Endodermal cell (in vitro differentiated cells): Measurements from ENCODE around the gene GOLGB1. TPM values are rescaled to one million over a fixed set of nuclear protein-coding genes. Genes with fewer than 3 reads are reported as not detected.
"Not testable (repeated sequence)": the region's sequence is repeated elsewhere in the genome, so short reads cannot be mapped to it uniquely, and the experiment has no call there.

Experiments used
- DNase-seq: peaks from one replicate; pipeline ENCODE4 v3.0.0-alpha.2; 2017
- H3K27ac ChIP-seq: 2 replicates; pipeline ENCODE4 v1.5.1; 2013; ENCODE audit warnings: mild to moderate bottlenecking, low read depth, low read length, moderate library complexity
- H3K27me3 ChIP-seq: 2 replicates; pipeline ENCODE4 v1.6.1; 2013; ENCODE audit warnings: mild to moderate bottlenecking, low read length, moderate library complexity; ENCODE audit not compliant: insufficient read depth, control insufficient read depth, poor library complexity, severe bottlenecking
- H3K36me3 ChIP-seq: 2 replicates; pipeline ENCODE4 v1.7.0; 2013; ENCODE audit warnings: mild to moderate bottlenecking, low read length, moderate library complexity; ENCODE audit not compliant: control insufficient read depth, insufficient read depth
- H3K4me1 ChIP-seq: one replicate; pipeline ENCODE4 v1.7.0; 2013; ENCODE audit warnings: low read length; ENCODE audit not compliant: control insufficient read depth, insufficient read depth
- H3K4me3 ChIP-seq: 2 replicates; pipeline ENCODE4 v1.5.1; 2013; ENCODE audit warnings: mild to moderate bottlenecking, low read length, moderate library complexity
- H3K9ac ChIP-seq: 2 replicates; pipeline ENCODE4 v1.6.1; 2013; ENCODE audit warnings: mild to moderate bottlenecking, low read length, moderate library complexity; ENCODE audit not compliant: poor library complexity, severe bottlenecking; ENCODE audit errors: extremely low read depth
- H3K9me3 ChIP-seq: 2 replicates; pipeline ENCODE4 v1.6.1; 2013; ENCODE audit warnings: mild to moderate bottlenecking, low read length, moderate library complexity; ENCODE audit not compliant: control insufficient read depth
- H3K27ac Mint-ChIP-seq: 2 replicates; pipeline ENCODE4 v1.8.0; 2020; ENCODE audit warnings: mixed read lengths
- H3K27me3 Mint-ChIP-seq: 2 replicates; pipeline ENCODE4 v1.8.0; 2021; ENCODE audit warnings: mild to moderate bottlenecking, mixed read lengths; ENCODE audit not compliant: insufficient read depth
- H3K36me3 Mint-ChIP-seq: 2 replicates; pipeline ENCODE4 v1.8.0; 2020; ENCODE audit warnings: low read depth, mixed read lengths
- H3K4me1 Mint-ChIP-seq: 2 replicates; pipeline ENCODE4 v1.8.0; 2020; ENCODE audit warnings: mixed read lengths
- H3K4me3 Mint-ChIP-seq: 2 replicates; pipeline ENCODE4 v1.8.0; 2020; ENCODE audit warnings: mild to moderate bottlenecking, moderate library complexity, mixed read lengths
- H3K9me3 Mint-ChIP-seq: 2 replicates; pipeline ENCODE4 v1.8.0; 2020; ENCODE audit warnings: mild to moderate bottlenecking, mixed read lengths
- WGBS, 2 experiments: methylation state at CpG; one replicate each; pipeline versions ENCODE4 v1.1.5 to v1.1.7; 2013; ENCODE audit warnings: missing lambda C conversion rate in 2 of 2, mixed read lengths in 1 of 2; ENCODE audit not compliant: insufficient coverage in 1 of 2, insufficient read length in 1 of 2; 5-methylcytosine and 5-hydroxymethylcytosine counted together
- total RNA-seq, 2 donors: library from RNA; stranded (reverse); fragmentation: NEBNext Ultra II Directional in 1 of 2; extraction: Animal tissue kit (Norgen Biotek cat#: 25700) in 1 of 2; gene quantifications; 2 replicates in 1 of 2; 3 replicates in 1 of 2; pipeline ENCODE4 v1.2.1, GENCODE V29; 2021
- TF ChIP-seq, protein P1 (sequence below): fragments of 200-600 bp; sonication (generic); conservative IDR thresholded peaks from 2 replicates; pipeline ENCODE4 v1.5.0; 2021; ENCODE audit warnings: antibody characterized with exemption, mild to moderate bottlenecking

GOLGB1 gene
- total RNA-seq, 2 donors from 2014 or later = 47.8 to 53.0 TPM

DNA sequence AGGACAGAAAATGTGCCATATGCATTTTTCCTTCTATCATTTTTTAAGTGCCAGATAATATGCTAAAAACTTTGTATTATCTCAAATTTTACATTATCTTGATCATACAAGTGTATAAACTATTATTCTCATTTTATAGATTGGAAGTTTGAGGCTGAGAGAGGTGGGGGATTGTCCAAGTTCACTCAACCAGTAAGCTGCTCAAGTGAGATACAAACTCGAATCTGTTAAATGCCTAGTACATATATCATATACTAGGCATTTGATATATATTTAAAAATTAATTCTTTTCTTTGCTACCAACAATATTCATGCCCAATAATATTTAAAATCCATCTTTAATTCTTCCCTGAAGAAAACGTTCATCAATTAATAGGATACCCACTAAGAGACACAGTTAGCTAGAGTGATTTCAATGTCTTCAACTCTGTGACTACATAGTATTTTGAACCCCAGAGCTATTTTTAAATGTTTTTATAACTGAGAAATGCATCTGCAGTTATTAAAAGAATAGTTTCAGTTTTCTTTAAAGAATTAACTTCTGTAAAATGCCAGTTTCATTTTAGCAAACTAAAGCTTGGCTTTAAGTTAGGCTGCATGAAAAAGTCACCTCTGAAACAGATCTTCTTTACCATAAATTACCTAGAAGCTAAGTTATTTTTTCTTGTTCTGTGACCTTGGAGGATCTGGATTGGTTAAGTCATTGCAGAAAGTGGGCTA is 44.9 kb upstream of the GOLGB1 start:
- H3K4me3 ChIP-seq = no peak overlapping the region
- Mint-ChIP-seq H3K4me3 (no peak overlapping the region), H3K4me1 (no peaks in the 10 kb centered on the region), H3K36me3 (peaks cover 19% of the 10 kb centered on the region), H3K27me3 (no peaks in the 10 kb centered on the region), H3K27ac (no peak overlapping the region), H3K9me3 (no peaks in the 10 kb centered on the region)
- H3K4me1 ChIP-seq = no peaks in the 10 kb centered on the region
- TF ChIP-seq, protein P1, sequence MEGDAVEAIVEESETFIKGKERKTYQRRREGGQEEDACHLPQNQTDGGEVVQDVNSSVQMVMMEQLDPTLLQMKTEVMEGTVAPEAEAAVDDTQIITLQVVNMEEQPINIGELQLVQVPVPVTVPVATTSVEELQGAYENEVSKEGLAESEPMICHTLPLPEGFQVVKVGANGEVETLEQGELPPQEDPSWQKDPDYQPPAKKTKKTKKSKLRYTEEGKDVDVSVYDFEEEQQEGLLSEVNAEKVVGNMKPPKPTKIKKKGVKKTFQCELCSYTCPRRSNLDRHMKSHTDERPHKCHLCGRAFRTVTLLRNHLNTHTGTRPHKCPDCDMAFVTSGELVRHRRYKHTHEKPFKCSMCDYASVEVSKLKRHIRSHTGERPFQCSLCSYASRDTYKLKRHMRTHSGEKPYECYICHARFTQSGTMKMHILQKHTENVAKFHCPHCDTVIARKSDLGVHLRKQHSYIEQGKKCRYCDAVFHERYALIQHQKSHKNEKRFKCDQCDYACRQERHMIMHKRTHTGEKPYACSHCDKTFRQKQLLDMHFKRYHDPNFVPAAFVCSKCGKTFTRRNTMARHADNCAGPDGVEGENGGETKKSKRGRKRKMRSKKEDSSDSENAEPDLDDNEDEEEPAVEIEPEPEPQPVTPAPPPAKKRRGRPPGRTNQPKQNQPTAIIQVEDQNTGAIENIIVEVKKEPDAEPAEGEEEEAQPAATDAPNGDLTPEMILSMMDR = no peak
- no peak overlapping the region for H3K27ac ChIP-seq
- no peak overlapping the region for H3K9ac ChIP-seq
- H3K27me3 ChIP-seq = no peaks in the 10 kb centered on the region
- no peak for DNase-seq
- peaks cover 68% of the 10 kb centered on the region for H3K36me3 ChIP-seq
- no peaks in the 10 kb centered on the region for H3K9me3 ChIP-seq
- WGBS, 2 experiments = 95 to 100% methylated on average over 1 of the region's 2 CpGs

DNA sequence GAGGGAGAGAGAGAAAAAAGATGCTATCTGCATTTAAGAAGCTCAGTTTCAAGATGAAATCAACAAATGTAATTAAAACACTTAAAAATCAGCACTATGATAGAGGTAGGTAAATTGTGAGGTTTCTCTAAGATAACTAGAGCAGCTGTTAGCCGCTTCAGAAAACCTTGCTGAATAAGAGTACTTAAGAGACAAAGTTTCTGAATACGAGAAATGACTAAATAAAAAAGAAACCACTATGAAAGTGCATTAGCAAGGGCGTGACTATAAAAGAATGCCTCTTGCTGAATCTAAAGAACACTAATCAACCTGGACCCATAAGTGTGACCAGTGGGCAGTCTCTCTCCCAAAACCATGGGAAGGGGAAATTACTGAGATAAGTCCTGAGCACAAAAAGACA is 43.5 kb upstream of the GOLGB1 start:
- Mint-ChIP-seq H3K9me3 (no peaks in the 10 kb centered on the region), H3K4me1 (no peaks in the 10 kb centered on the region), H3K27me3 (no peaks in the 10 kb centered on the region), H3K4me3 (no peak overlapping the region), H3K27ac (no peak overlapping the region), H3K36me3 (peaks cover 33% of the 10 kb centered on the region)
- Histone ChIP-seq H3K9me3 (no peaks in the 10 kb centered on the region), H3K4me1 (no peaks in the 10 kb centered on the region), H3K27ac (no peak overlapping the region), H3K36me3 (peaks cover 68% of the 10 kb centered on the region), H3K27me3 (no peaks in the 10 kb centered on the region), H3K9ac (no peak overlapping the region), H3K4me3 (no peak overlapping the region)
- 94 to 100% methylated on average over 3 of the region's 3 CpGs for WGBS, 2 experiments
- TF ChIP-seq, protein P1 = no peak
- no peak for DNase-seq

DNA sequence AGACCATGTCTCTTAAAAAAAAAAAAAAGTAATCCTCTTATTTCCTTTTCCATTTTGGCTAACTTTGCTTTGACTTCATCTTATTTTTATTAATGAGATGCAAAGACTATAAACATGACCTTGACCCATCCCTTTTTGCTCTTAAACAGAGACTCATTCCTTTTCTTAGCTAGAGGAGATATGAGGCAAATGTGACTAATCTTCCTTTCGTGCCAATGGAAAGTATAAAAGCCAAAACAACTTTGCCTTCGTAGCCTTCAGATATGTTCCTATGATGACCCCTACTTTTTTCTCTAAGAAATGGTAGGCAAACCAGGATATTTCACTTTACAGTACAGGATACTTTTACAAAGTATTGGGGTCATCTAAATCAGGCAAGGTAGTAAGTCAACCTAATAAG is 36.9 kb upstream of the GOLGB1 start:
- WGBS, 2 experiments = 83 to 95% methylated on average over 1 to 2 of the region's 2 CpGs
- DNase-seq = no peak
- Mint-ChIP-seq H3K4me1 (no peaks in the 10 kb centered on the region), H3K27ac (no peak overlapping the region), H3K27me3 (no peaks in the 10 kb centered on the region), H3K36me3 (peaks cover 42% of the 10 kb centered on the region), H3K9me3 (no peaks in the 10 kb centered on the region), H3K4me3 (no peak overlapping the region)
- H3K4me3 ChIP-seq = no peak overlapping the region
- H3K4me1 ChIP-seq = no peaks in the 10 kb centered on the region
- peaks cover 69% of the 10 kb centered on the region for H3K36me3 ChIP-seq
- H3K9ac ChIP-seq = no peak overlapping the region
- no peaks in the 10 kb centered on the region for H3K27me3 ChIP-seq
- no peak overlapping the region for H3K27ac ChIP-seq
- no peaks in the 10 kb centered on the region for H3K9me3 ChIP-seq
- TF ChIP-seq, protein P1 = no peak

DNA sequence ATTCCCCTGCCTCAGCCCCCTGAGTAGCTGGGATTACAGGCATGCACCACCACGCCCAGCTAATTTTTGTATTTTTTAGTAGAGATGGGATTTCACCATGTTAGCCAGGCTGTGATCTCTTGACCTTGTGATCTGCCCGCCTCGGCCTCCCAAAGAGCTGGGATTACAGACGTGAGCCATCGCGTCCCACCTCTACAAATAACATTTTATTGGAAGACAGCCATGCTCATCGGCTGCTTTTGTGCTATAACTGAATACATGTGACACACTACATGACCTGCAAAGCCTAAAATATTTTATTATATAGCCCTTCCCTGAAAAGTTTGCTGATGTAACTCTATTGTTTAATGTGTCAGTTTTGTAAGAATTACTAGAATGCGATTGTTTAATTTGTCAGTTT is 33.2 kb upstream of the GOLGB1 start:
- peaks cover 42% of the 10 kb centered on the region for H3K36me3 Mint-ChIP-seq

More for the DNA sequence above, 33.2 kb upstream of the GOLGB1 start:
- H3K4me3 ChIP-seq, H3K27ac ChIP-seq, H3K27ac Mint-ChIP-seq, H3K9ac ChIP-seq, H3K4me3 Mint-ChIP-seq, H3K9me3 ChIP-seq, H3K4me1 ChIP-seq, H3K4me1 Mint-ChIP-seq, H3K27me3 ChIP-seq, H3K27me3 Mint-ChIP-seq, H3K9me3 Mint-ChIP-seq, DNase-seq: not testable (repeated sequence)
- 50 to 84% methylated on average over 2 to 8 of the region's 8 CpGs for WGBS, 2 experiments
- peaks cover 76% of the 10 kb centered on the region for H3K36me3 ChIP-seq
